Mesenchymal stem cell (in vitro differentiated cells and primary cell): ENCODE results near the gene CLOCK.

Experiments used
- DNase-seq: peaks from one replicate; pipeline ENCODE4 v3.0.0-alpha.2; 2013
- H2AFZ ChIP-seq: one replicate; pipeline ENCODE4 v1.6.1; 2013; ENCODE audit warnings: low read depth, mild to moderate bottlenecking, control low read depth, inconsistent platforms, low read length, moderate library complexity
- H2AK5ac ChIP-seq: 2 replicates; pipeline ENCODE4 v1.6.1; 2013; ENCODE audit warnings: low read length, moderate library complexity, mild to moderate bottlenecking, inconsistent platforms; ENCODE audit not compliant: severe bottlenecking
- H2BK120ac ChIP-seq: one replicate; pipeline ENCODE4 v1.6.1; 2013; ENCODE audit warnings: low read depth, mild to moderate bottlenecking, inconsistent platforms, low read length, moderate library complexity
- H2BK12ac ChIP-seq, 2 experiments: one replicate each; pipeline ENCODE4 v1.6.1; 2013; ENCODE audit warnings: inconsistent platforms in 2 of 2, low read length in 2 of 2, mild to moderate bottlenecking in 2 of 2, moderate library complexity in 2 of 2, control low read depth in 1 of 2
- H2BK15ac ChIP-seq: one replicate; pipeline ENCODE4 v1.6.1; 2013; ENCODE audit warnings: mild to moderate bottlenecking, low read depth, inconsistent platforms; ENCODE audit not compliant: poor library complexity, severe bottlenecking
- H2BK5ac ChIP-seq: 2 replicates; pipeline ENCODE4 v1.6.1; 2013; ENCODE audit warnings: low read depth, mild to moderate bottlenecking, low read length, control low read depth, inconsistent platforms; ENCODE audit not compliant: poor library complexity, severe bottlenecking
- H3K14ac ChIP-seq, 2 experiments: one replicate each; pipeline ENCODE4 v1.6.1; 2013; ENCODE audit warnings: inconsistent platforms in 2 of 2, low read length in 2 of 2, control low read depth in 1 of 2, mild to moderate bottlenecking in 1 of 2, moderate library complexity in 1 of 2
- H3K18ac ChIP-seq, 2 experiments: one replicate each; pipeline ENCODE4 v1.6.1; 2013; ENCODE audit warnings: inconsistent platforms in 2 of 2, low read length in 2 of 2, control low read depth in 1 of 2, low read depth in 1 of 2, mild to moderate bottlenecking in 1 of 2
- H3K23ac ChIP-seq, 2 experiments: one replicate each; pipeline ENCODE4 v1.6.1; 2013; ENCODE audit warnings: inconsistent platforms in 2 of 2, low read length in 2 of 2, mild to moderate bottlenecking in 2 of 2, moderate library complexity in 2 of 2, control low read depth in 1 of 2
- H3K27ac ChIP-seq: 2 replicates; pipeline ENCODE4 v1.5.1; 2013; ENCODE audit warnings: mild to moderate bottlenecking, moderate library complexity, low read length, control low read depth, inconsistent platforms; ENCODE audit not compliant: poor library complexity, severe bottlenecking
- H3K27me3 ChIP-seq, 2 experiments: 2 replicates each; pipeline versions ENCODE4 v1.6.1 to v1.7.0; 2013; ENCODE audit warnings: low read length in 2 of 2, mild to moderate bottlenecking in 2 of 2, moderate library complexity in 2 of 2, control low read depth in 1 of 2, inconsistent platforms in 1 of 2; ENCODE audit not compliant: control insufficient read depth in 1 of 2, insufficient read depth in 1 of 2
- H3K36me3 ChIP-seq, 2 experiments: 2 replicates each; pipeline versions ENCODE4 v1.6.1 to v1.7.0; 2013; ENCODE audit warnings: low read length in 2 of 2, control low read depth in 1 of 2, inconsistent platforms in 1 of 2, low read depth in 1 of 2, mild to moderate bottlenecking in 1 of 2; ENCODE audit not compliant: insufficient read depth in 2 of 2, control insufficient read depth in 1 of 2
- H3K4ac ChIP-seq, 2 experiments: one replicate each; pipeline ENCODE4 v1.6.1; 2013; ENCODE audit warnings: inconsistent platforms in 2 of 2, low read length in 2 of 2, mild to moderate bottlenecking in 2 of 2, moderate library complexity in 2 of 2, control low read depth in 1 of 2, low read depth in 1 of 2
- H3K4me1 ChIP-seq: 2 replicates; pipeline ENCODE4 v1.6.1; 2013; ENCODE audit warnings: low read depth, low read length, control low read depth; ENCODE audit not compliant: control insufficient read depth, insufficient read depth
- H3K4me2 ChIP-seq: 2 replicates; pipeline ENCODE4 v1.6.1; 2013; ENCODE audit warnings: low read length, mild to moderate bottlenecking, inconsistent platforms; ENCODE audit not compliant: poor library complexity, severe bottlenecking
- H3K4me3 ChIP-seq, 2 experiments: 2 replicates each; pipeline versions ENCODE4 v1.5.1 to v1.7.0; 2013; ENCODE audit warnings: low read length in 2 of 2, mild to moderate bottlenecking in 2 of 2, control low read depth in 1 of 2, low read depth in 1 of 2; ENCODE audit not compliant: insufficient read depth in 1 of 2
- H3K79me1 ChIP-seq: replicated peaks from 2 replicates; pipeline ENCODE4 v1.6.1; 2013; ENCODE audit warnings: mild to moderate bottlenecking, control low read depth, low read length, inconsistent platforms; ENCODE audit not compliant: poor library complexity, severe bottlenecking
- H3K9ac ChIP-seq: 2 replicates; pipeline ENCODE4 v1.7.0; 2013; ENCODE audit warnings: mild to moderate bottlenecking, low read length, moderate library complexity
- H3K9me3 ChIP-seq: 2 replicates; pipeline ENCODE4 v1.7.0; 2013; ENCODE audit warnings: mild to moderate bottlenecking, low read length; ENCODE audit not compliant: control insufficient read depth
- H4K8ac ChIP-seq: one replicate; pipeline ENCODE4 v1.6.1; 2013; ENCODE audit warnings: inconsistent platforms, mild to moderate bottlenecking, low read length, moderate library complexity
- H4K91ac ChIP-seq: one replicate; pipeline ENCODE4 v1.6.1; 2013; ENCODE audit warnings: mild to moderate bottlenecking, low read length, inconsistent platforms
- WGBS: methylation state at CpG from one replicate; pipeline ENCODE4 v1.1.7; 2013; ENCODE audit warnings: mixed read lengths; 5-methylcytosine and 5-hydroxymethylcytosine counted together

Gene CLOCK

GRCh38 chr4:55405073-55405472 is 141.6 kb downstream of the CLOCK start:
- no peaks in the 10 kb centered on the region for H3K9me3 ChIP-seq
- H3K18ac ChIP-seq = no peak overlapping the region
- H3K27me3 ChIP-seq = no peaks in the 10 kb centered on the region
- no peak overlapping the region for H2BK12ac ChIP-seq
- WGBS = 98% methylated on average over 2 of the region's 3 CpGs
- no peak overlapping the region for H3K23ac ChIP-seq
- no peak overlapping the region for H3K9ac ChIP-seq
- H2AK5ac ChIP-seq = no peak overlapping the region
- H3K4me2 ChIP-seq = no peak overlapping the region
- no peak overlapping the region for H3K27ac ChIP-seq
- H3K36me3 ChIP-seq = peaks cover 12 to 62% of the 10 kb centered on the region in 2 experiments
- peaks cover 2% of the 10 kb centered on the region for H3K4me1 ChIP-seq
- no peak overlapping the region for H4K91ac ChIP-seq
- no peak overlapping the region for H2BK15ac ChIP-seq
- H2AFZ ChIP-seq = no peak overlapping the region
- no peak overlapping the region for H2BK120ac ChIP-seq
- H3K79me1 ChIP-seq = no peaks in the 10 kb centered on the region
- H3K14ac ChIP-seq = no peak overlapping the region
- H2BK5ac ChIP-seq = no peak overlapping the region
- DNase-seq = no peak
- H3K4me3 ChIP-seq = no peak overlapping the region
- no peak overlapping the region for H4K8ac ChIP-seq
- no peak overlapping the region for H3K4ac ChIP-seq

GRCh38 chr4:55399581-55399980 is 147.1 kb downstream of the CLOCK start:
- Histone ChIP-seq H3K18ac (no peak overlapping the region), H2AK5ac (no peak overlapping the region), H3K27ac (no peak overlapping the region), H2BK15ac (no peak overlapping the region), H3K4ac (no peak overlapping the region), H3K4me3 (peak overlapping the region in 1 of 2 experiments; percentile 80), H3K14ac (no peak overlapping the region), H4K8ac (no peak overlapping the region), H4K91ac (no peak overlapping the region), H3K4me1 (peaks cover 2% of the 10 kb centered on the region), H2BK12ac (no peak overlapping the region), H3K36me3 (peaks cover 6 to 36% of the 10 kb centered on the region in 2 experiments), H2BK5ac (no peak overlapping the region), H2BK120ac (no peak overlapping the region), H3K23ac (no peak overlapping the region), H3K9me3 (no peaks in the 10 kb centered on the region), H3K79me1 (peaks cover under 1% of the 10 kb centered on the region), H3K27me3 (no peaks in the 10 kb centered on the region), H2AFZ (no peak overlapping the region), H3K9ac (peak overlapping the region; percentile 96), H3K4me2 (no peak overlapping the region)
- DNase-seq = no peak
- no CpG with 5 or more reads among the region's 1 CpG for WGBS

GRCh38 chr4:55398966-55399365 is 147.7 kb downstream of the CLOCK start:
- Histone ChIP-seq H3K27me3 (no peaks in the 10 kb centered on the region), H3K9ac (peak overlapping the region; percentile 96), H3K4ac (no peak overlapping the region), H3K27ac (peak overlapping the region; percentile 25), H3K14ac (no peak overlapping the region), H2AK5ac (no peak overlapping the region), H3K79me1 (peaks cover 1% of the 10 kb centered on the region), H3K36me3 (peaks cover under 1 to 32% of the 10 kb centered on the region in 2 experiments), H2BK5ac (no peak overlapping the region), H2AFZ (no peak overlapping the region), H2BK15ac (no peak overlapping the region), H3K9me3 (no peaks in the 10 kb centered on the region), H4K8ac (no peak overlapping the region), H3K4me3 (peak overlapping the region in 1 of 2 experiments; percentile 80), H2BK12ac (no peak overlapping the region), H4K91ac (peak overlapping the region; percentile 27), H3K23ac (no peak overlapping the region), H3K4me1 (peaks cover 2% of the 10 kb centered on the region), H2BK120ac (no peak overlapping the region), H3K18ac (no peak overlapping the region), H3K4me2 (peak overlapping the region; percentile 83)
- 81% methylated on average over 3 of the region's 3 CpGs for WGBS
- DNase-seq = peak; percentile 47

- H2AFZ ChIP-seq = no peak overlapping the region
- H3K79me1 ChIP-seq = peaks cover 1% of the 10 kb centered on the region
- H2AK5ac ChIP-seq = no peak overlapping the region
- peak; percentile 78 for DNase-seq
- H3K36me3 ChIP-seq = peaks cover 0 to 28% of the 10 kb centered on the region in 2 experiments
- no peak overlapping the region for H4K8ac ChIP-seq
- H3K27ac ChIP-seq = peak overlapping the region; percentile 92
- H3K9ac ChIP-seq = peak overlapping the region; percentile 96
- H3K18ac ChIP-seq = no peak overlapping the region
- no peak overlapping the region for H2BK120ac ChIP-seq
- H3K4me2 ChIP-seq = peak overlapping the region; percentile 90
- no peak overlapping the region for H3K23ac ChIP-seq
- no peak overlapping the region for H2BK12ac ChIP-seq
- H3K9me3 ChIP-seq = no peaks in the 10 kb centered on the region
- no peak overlapping the region for H3K14ac ChIP-seq
- no peak overlapping the region for H2BK15ac ChIP-seq
- peaks cover 2% of the 10 kb centered on the region for H3K4me1 ChIP-seq
- no peak overlapping the region for H2BK5ac ChIP-seq
- no peak overlapping the region for H3K4ac ChIP-seq
- H3K4me3 ChIP-seq = peak overlapping the region in 1 of 2 experiments; percentile 80
- no peaks in the 10 kb centered on the region for H3K27me3 ChIP-seq
- no peak overlapping the region for H4K91ac ChIP-seq
- 20% methylated on average over 1 of the region's 1 CpG for WGBS
Measured at GRCh38 chr4:55398461-55398860, 148.2 kb downstream of the CLOCK start.
